ENCODE measurements around the gene CCNQ.

CCNQ gene

GRCh38 chrX:153598541-153599191, at the start of gene CCNQ:
CCNQ (minus strand) TSS chrX:153599139; CDS start chrX:153599073, 66 bp downstream.
- DNase-seq (ENCODE audit: low spot score) = peak; percentile 11

- no peak for DNase-seq (ENCODE audit: low spot score)
These were observed 48.8 kb upstream of the CCNQ start for GRCh38 chrX:153647461-153648357.

- no peak for DNase-seq (ENCODE audit: low spot score)
These were observed 47.9 kb upstream of the CCNQ start, which contains the start of gene DUSP9 for GRCh38 chrX:153646620-153647373. DUSP9 (plus strand) TSS chrX:153647203; CDS start chrX:153647954, 751 bp downstream.

- no peak for DNase-seq (ENCODE audit: low spot score)
These were observed 47.1 kb upstream of the CCNQ start for GRCh38 chrX:153645921-153646488.

- no peak for DNase-seq (ENCODE audit: low spot score)
These were observed 46.2 kb upstream of the CCNQ start for GRCh38 chrX:153645151-153645550.

- no peak for DNase-seq (ENCODE audit: low spot score)
These were observed 45.6 kb upstream of the CCNQ start for GRCh38 chrX:153644356-153645125.

GRCh38 chrX:153643431-153644351, 44.8 kb upstream of the CCNQ start:
- DNase-seq (ENCODE audit: low spot score) = no peak

GRCh38 chrX:153642655-153643430, 43.9 kb upstream of the CCNQ start:
- no peak for DNase-seq (ENCODE audit: low spot score)

- DNase-seq (ENCODE audit: low spot score) = no peak
These were observed 43.2 kb upstream of the CCNQ start for GRCh38 chrX:153642051-153642654.

GRCh38 chrX:153641627-153642026, 42.7 kb upstream of the CCNQ start:
- DNase-seq (ENCODE audit: low spot score) = no peak

- DNase-seq (ENCODE audit: low spot score) = no peak
These were observed 42.0 kb upstream of the CCNQ start for GRCh38 chrX:153640736-153641575.

GRCh38 chrX:153640045-153640686, 41.2 kb upstream of the CCNQ start:
- no peak for DNase-seq (ENCODE audit: low spot score)

- no peak for DNase-seq (ENCODE audit: low spot score)
These were observed 40.5 kb upstream of the CCNQ start for GRCh38 chrX:153639177-153640044.

- DNase-seq (ENCODE audit: low spot score) = no peak
These were observed 39.7 kb upstream of the CCNQ start for GRCh38 chrX:153638436-153639176.

GRCh38 chrX:153638041-153638371, 39.1 kb upstream of the CCNQ start:
- DNase-seq (ENCODE audit: low spot score) = no peak

All from CD4-positive, alpha-beta T cell treated with Interleukin-2 at 100 ng/mL for 4 hours (primary cell).